Epithelial cell of proximal tubule (primary cell): ENCODE results near the gene MET. TPM values are rescaled to one million over a fixed set of nuclear protein-coding genes. Genes with fewer than 3 reads are reported as not detected.
"Not testable (repeated sequence)": the region's sequence is repeated elsewhere in the genome, so short reads cannot be mapped to it uniquely, and the experiment has no call there.

ENCODE experiments used
- DNase-seq: peaks from one replicate; pipeline ENCODE4 v3.0.0-alpha.2; 2011; ENCODE audit warnings: low read depth
- H3K4me3 ChIP-seq: 2 replicates; pipeline ENCODE4 v1.5.1; 2011; ENCODE audit warnings: low read depth, mild to moderate bottlenecking, low read length
- CTCF ChIP-seq: conservative IDR thresholded peaks from 2 replicates; pipeline ENCODE4 v1.5.1; 2012; ENCODE audit warnings: low read depth, mild to moderate bottlenecking, low read length
- total RNA-seq: library from RNA; depleted of rRNA; stranded (reverse); fragments of >200 nt; gene quantifications from 2 replicates; pipeline ENCODE4 v1.2.3, GENCODE V29; 2015

The MET gene
- total RNA-seq, 1 donor from 2014 or later, result 155 TPM

- no peak for DNase-seq
- H3K4me3 ChIP-seq, result no peak overlapping the region
- TF ChIP-seq CTCF, result no peak
Observed at GRCh38 chr7:116713500-116713899, 41.5 kb downstream of the MET start.

GRCh38 chr7:116713918-116714317, 41.9 kb downstream of the MET start:
- no peak for TF ChIP-seq CTCF
- DNase-seq, result no peak
- H3K4me3 ChIP-seq, result no peak overlapping the region

GRCh38 chr7:116715077-116715476, 43.1 kb downstream of the MET start:
- no peak overlapping the region for H3K4me3 ChIP-seq
- no peak for DNase-seq
- peak; percentile 35 for TF ChIP-seq CTCF

GRCh38 chr7:116717137-116717536, 45.1 kb downstream of the MET start:
- TF ChIP-seq CTCF, result no peak
- peak overlapping the region; percentile 2 for H3K4me3 ChIP-seq
- no peak for DNase-seq

- H3K4me3 ChIP-seq, DNase-seq: not testable (repeated sequence)
Observed at GRCh38 chr7:116723959-116724529, 52.0 kb downstream of the MET start.

GRCh38 chr7:116724560-116725231, 52.7 kb downstream of the MET start:
- H3K4me3 ChIP-seq, result no peak overlapping the region
- no peak for TF ChIP-seq CTCF
- no peak for DNase-seq

- no peak overlapping the region for H3K4me3 ChIP-seq
- TF ChIP-seq CTCF, result peak; percentile 7
- no peak for DNase-seq
Observed at GRCh38 chr7:116726149-116726548, 54.2 kb downstream of the MET start.
